Astrocyte (in vitro differentiated cells and primary cell): ENCODE data around the gene SLC6A5.

Source experiments
- CTCF ChIP-seq: IDR thresholded peaks from 2 replicates; pipeline ENCODE4 v1.5.1; 2011; ENCODE audit warnings: low read depth, mild to moderate bottlenecking, inconsistent platforms, low read length, moderate library complexity; ENCODE audit not compliant: insufficient read depth
- EZH2 ChIP-seq: IDR thresholded peaks from 2 replicates; pipeline ENCODE4 v1.6.1; 2012; ENCODE audit warnings: mild to moderate bottlenecking, low read length, inconsistent platforms; ENCODE audit not compliant: insufficient read depth

GRCh38 chr11:20604864-20605601 lies 5.6 kb downstream of the SLC6A5 start:
- no peak for TF ChIP-seq CTCF
- peak; percentile 8 for TF ChIP-seq EZH2
